DMS53 treated with DMSO at 0.1 percent for 48 hours (cell line): ENCODE results near the gene BCAM.
"Not testable (repeated sequence)": the region's sequence is repeated elsewhere in the genome, so short reads cannot be mapped to it uniquely, and the experiment has no call there.

Source experiments
- DNase-seq: peaks from one replicate; lab custom pipeline; 2025; ENCODE audit not compliant: unreplicated experiment; lab: John Stamatoyannopoulos, UW

Gene BCAM

DNA sequence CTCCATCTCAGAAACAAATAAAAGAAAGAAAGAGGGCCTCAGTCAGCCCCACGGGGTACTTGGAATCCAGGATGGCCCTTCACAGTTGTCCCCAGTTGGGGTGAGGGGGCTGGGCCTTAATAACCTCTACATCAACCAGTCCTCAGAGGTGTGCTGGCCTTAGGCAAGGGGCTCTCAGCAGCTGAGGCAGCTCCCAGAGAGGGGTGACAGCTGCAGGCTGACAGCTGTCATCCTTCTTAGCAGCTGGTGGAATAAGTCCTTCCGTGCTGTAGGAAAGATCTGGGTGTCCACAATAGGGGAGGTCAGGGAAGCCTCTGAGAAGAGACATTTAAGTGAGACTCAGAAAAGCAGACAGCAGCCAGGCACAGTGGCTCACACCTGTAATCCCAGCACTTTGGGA is 7.4 kb downstream of the BCAM start:
- DNase-seq: no peak

- no peak for DNase-seq
These were observed 9.0 kb downstream of the BCAM start for GRCh38 chr19:44817725-44818465.

- no peak for DNase-seq
These were observed 9.6 kb downstream of the BCAM start for GRCh38 chr19:44818466-44819031.

- no peak for DNase-seq
These were observed 10.4 kb downstream of the BCAM start for GRCh38 chr19:44819246-44819832.

- DNase-seq: no peak
These were observed 12.0 kb downstream of the BCAM start for GRCh38 chr19:44820648-44821609.

GRCh38 chr19:44822177-44822576 is 13.3 kb downstream of the BCAM start:
- no peak for DNase-seq

DNA sequence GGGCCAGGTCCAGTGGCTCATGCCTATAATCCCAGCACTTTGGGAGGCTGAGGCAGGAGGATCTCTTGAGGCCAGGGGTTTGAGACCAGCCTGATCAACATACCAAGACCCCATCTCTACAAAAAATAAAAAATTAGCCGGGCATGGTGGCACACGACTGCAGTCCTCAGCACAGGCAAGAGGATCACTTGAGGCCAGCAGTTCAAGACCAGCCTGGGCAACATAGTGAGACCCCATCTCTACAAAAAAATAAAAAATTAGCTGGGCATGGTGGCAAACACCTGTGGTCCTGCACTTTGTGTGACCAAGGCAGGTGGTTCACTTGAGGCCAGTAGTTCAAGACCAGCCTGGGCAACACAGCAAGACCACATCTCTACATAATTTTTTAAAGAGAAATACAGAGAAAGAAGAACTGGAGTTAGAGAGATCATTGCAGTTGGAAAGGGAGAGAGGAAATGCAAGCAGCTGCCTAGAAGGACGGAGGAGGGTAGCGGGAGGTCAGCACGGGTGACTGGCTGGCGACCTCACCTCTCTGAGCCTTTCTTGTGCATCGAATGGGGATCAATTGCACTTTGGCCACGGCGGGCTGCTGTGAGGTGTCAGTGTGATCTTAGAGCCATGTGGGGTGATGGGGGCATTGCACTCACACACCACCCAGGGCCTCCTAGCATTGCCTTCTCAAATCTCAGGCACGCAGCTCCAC is 13.9 kb downstream of the BCAM start:
- DNase-seq: no peak

- peak; percentile 29 for DNase-seq
These were observed 14.4 kb downstream of the BCAM start for GRCh38 chr19:44823373-44823698.

DNA sequence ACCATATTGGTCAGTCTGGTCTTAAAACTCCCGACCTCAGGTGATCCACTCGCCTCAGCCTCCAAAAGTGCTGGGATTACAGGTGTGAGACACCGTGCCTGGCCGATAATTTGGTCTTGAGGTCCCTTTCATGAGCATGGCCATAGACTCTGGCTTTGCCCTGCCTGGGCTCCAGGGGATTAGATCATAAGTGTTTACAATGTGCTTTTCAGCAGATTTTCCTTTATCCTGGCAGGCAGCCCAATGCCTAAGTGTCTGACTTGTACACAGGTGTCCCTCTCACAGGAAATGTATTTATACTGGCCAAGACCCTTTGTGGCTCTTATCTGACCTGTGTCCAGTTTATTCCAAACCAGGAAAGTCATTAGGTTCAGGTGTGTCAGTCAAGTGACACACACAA is 15.9 kb downstream of the BCAM start:
- peak; percentile 93 for DNase-seq

DNA sequence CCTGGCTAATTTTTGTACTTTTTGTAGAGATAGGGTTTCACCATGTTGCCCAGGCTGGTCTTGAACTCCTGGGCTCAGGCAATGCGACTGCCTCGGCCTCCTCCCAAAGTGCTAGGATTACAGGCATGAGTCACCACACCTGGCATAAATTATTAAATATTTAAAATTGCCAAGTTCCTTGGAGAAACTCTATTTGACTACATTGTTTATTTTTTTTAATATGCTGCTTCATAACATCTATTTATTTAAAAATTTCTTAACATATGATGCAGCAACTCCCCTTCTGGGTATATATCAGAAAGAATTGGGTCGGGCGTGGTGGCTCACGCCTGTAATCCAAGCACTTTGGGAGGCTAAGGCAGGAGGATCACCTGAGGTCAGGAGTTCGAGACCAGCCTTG is 24.0 kb downstream of the BCAM start:
- not testable (repeated sequence) for DNase-seq

GRCh38 chr19:44834399-44834798 is 25.5 kb downstream of the BCAM start:
- DNase-seq: not testable (repeated sequence)

GRCh38 chr19:44839276-44839675 is 30.4 kb downstream of the BCAM start:
- DNase-seq: no peak

DNA sequence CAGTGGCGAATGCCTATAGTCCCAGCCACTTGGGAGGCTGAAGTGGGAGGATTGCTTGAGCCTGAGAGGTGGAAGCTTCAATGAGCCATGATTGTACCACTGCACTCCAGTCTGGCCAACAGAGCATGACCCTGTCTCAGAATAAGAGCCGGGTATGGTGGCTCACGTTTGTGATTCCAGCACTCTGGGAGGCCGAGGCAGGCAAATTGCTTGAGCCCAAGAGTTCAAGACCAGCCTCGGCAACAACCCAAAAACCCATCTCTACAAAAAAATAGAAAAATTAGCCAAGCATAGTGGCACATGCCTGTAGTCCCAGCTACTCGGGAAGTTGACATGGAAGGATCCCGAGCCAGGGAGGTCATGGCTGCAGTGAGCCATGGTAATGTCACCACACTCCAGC is 31.9 kb downstream of the BCAM start:
- DNase-seq: no peak

- DNase-seq: no peak
These were observed 32.3 kb downstream of the BCAM start for GRCh38 chr19:44841231-44841630.

DNA sequence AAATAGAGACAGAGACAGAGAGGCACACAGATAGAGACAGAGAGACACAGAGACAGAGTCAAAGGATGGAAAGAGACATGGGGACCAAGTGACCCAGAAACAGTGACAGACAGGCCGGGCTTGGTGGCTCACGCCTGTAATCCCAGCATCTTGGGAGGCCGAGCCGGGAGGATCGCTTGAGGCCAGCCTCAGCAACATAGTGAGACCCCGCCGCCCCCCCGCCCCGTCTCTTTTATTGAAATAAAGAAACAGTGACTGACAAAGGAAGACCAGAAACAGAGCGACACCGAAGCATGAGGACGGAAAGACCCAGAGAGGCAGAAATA is 36.3 kb downstream of the BCAM start:
- DNase-seq: no peak

DNA sequence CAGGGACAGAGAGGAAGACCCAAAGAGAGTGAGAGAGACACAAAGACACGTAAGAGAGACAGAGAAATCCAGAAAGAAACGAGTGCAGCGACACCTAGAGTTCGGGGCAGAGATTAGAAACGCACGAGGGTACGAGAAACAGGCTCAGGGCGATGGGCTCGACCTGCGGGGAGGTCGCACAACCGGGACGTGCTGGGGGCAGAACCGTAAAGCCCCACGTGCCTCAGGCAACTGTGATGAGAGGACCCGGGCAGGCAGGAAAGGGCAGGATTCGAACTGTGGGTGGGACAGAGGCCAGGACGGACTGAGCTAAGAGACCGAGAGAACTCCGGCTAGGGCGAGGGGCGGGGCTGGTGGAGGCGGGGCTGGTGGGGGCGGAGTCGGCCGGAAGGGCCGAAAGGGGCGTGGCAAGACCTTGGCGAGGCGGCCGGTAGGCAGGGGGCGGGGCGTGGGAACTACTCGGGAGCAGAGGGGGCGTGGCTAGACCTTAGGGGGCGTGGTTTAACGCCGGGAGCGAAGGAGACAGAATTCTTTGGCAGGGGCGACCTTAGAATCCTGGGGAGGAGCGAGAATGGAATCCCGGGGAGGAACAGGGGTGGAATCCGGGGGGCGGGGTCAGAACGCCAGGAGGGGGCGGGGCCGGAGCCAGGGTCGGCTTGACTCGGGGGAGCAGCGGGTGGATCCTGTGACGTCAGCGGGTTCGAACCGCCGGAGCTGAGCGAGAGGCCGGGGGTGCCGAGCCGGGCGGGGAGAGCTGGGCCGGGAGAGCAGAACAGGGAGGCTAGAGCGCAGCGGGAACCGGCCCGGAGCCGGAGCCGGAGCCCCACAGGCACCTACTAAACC is 36.9 kb downstream of the BCAM start, which contains the start of gene NECTIN2:
TSS of gene NECTIN2 (plus strand) at position 686 of the 843 bp plus-strand sequence. CDS start 229 bp downstream, outside the sequence.
- DNase-seq: peak; percentile 89

DNA sequence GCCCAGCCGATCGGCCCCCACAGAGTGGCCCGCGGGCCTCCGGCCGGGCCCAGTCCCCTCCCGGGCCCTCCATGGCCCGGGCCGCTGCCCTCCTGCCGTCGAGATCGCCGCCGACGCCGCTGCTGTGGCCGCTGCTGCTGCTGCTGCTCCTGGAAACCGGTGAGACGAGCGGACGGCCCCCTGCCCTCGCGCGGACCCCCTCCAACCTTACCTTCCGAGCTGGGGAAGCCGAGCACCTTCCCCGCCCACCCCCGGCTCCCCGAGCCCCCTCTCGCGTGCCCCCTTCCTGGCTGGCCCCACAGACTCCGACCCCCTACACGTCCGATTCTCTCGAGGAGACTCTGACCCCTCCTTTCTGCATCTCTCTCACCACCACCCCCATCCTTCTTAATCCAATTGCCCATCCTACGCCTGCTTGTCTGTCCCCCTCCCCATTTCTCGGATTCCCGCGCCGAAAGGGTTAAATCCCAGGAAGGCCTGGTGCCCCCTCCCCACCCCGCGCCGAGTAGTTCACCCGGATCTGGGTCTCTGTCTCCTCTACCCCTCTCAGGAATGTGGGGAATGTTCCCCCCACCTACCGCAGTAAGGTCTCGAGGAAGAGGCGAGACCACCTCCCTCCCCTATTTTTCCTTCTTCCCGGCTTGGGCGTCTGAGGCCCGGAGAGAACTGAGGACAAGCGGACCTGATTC is 37.7 kb downstream of the BCAM start:
- DNase-seq: no peak

- peak; percentile 36 for DNase-seq
These were observed 38.5 kb downstream of the BCAM start for GRCh38 chr19:44847144-44848035.
